Keratinocyte (primary cell): Measurements from ENCODE around the gene SENP1. TPM values are rescaled to one million over a fixed set of nuclear protein-coding genes. Genes with fewer than 3 reads are reported as not detected.

ENCODE experiments used
- DNase-seq: peaks from one replicate; pipeline ENCODE4 v3.0.0-alpha.2; 2011; ENCODE audit warnings: low read depth, missing footprints, low spot score
- FAIRE-seq: peaks from 2 replicates; lab custom pipeline; 2011; peaks lifted over from hg19 to GRCh38; lab: Jason Lieb, UNC
- H2AFZ ChIP-seq: 2 replicates; pipeline ENCODE4 v1.6.0; 2012; ENCODE audit warnings: low read length, control low read depth, inconsistent platforms; ENCODE audit not compliant: control insufficient read depth
- H3K27ac ChIP-seq: 2 replicates; pipeline ENCODE4 v1.5.1; 2011; ENCODE audit warnings: low read length; ENCODE audit not compliant: control insufficient read depth, insufficient read depth
- H3K27me3 ChIP-seq: 3 replicates; pipeline ENCODE4 v1.6.0; 2011; ENCODE audit warnings: low read length; ENCODE audit not compliant: control insufficient read depth, insufficient read depth; ENCODE audit errors: extremely low read depth
- H3K36me3 ChIP-seq, 2 experiments: 2 replicates in 1 of 2; 3 replicates in 1 of 2; pipeline ENCODE4 v1.5.1; 2011; ENCODE audit warnings: low read length in 2 of 2, mild to moderate bottlenecking in 1 of 2; ENCODE audit not compliant: control insufficient read depth in 2 of 2, insufficient read depth in 2 of 2; ENCODE audit errors: extremely low read depth in 1 of 2
- H3K4me1 ChIP-seq: 3 replicates; pipeline ENCODE4 v1.5.1; 2011; ENCODE audit warnings: low read length; ENCODE audit not compliant: control insufficient read depth, insufficient read depth; ENCODE audit errors: extremely low read depth
- H3K4me2 ChIP-seq: 3 replicates; pipeline ENCODE4 v1.6.0; 2011; ENCODE audit warnings: low read depth, low read length; ENCODE audit not compliant: control insufficient read depth, insufficient read depth; ENCODE audit errors: extremely low read depth
- H3K4me3 ChIP-seq, 3 experiments: fragments of 200-600 bp in 1 of 3; sonication (generic) in 1 of 3; 2 replicates in 2 of 3; 3 replicates in 1 of 3; pipeline ENCODE4 v1.5.1; 2011 to 2016; ENCODE audit warnings: low read length in 3 of 3, mild to moderate bottlenecking in 3 of 3, control low read depth in 2 of 3, inconsistent platforms in 1 of 3, low read depth in 1 of 3, mixed read lengths in 1 of 3, mixed run types in 1 of 3, moderate library complexity in 1 of 3; ENCODE audit not compliant: control insufficient read depth in 2 of 3, insufficient read depth in 2 of 3; ENCODE audit errors: extremely low read depth in 1 of 3
- H3K79me2 ChIP-seq: 2 replicates; pipeline ENCODE4 v1.6.0; 2012; ENCODE audit warnings: low read length; ENCODE audit not compliant: control insufficient read depth, insufficient read depth
- H3K9ac ChIP-seq: 3 replicates; pipeline ENCODE4 v1.6.0; 2011; ENCODE audit warnings: low read length; ENCODE audit not compliant: control insufficient read depth, insufficient read depth; ENCODE audit errors: extremely low read depth
- H3K9me1 ChIP-seq: 3 replicates; pipeline ENCODE4 v1.6.0; 2011; ENCODE audit warnings: low read length; ENCODE audit not compliant: control insufficient read depth, insufficient read depth; ENCODE audit errors: extremely low read depth
- H3K9me3 ChIP-seq: 2 replicates; pipeline ENCODE4 v1.5.1; 2012; ENCODE audit warnings: low read depth, low read length; ENCODE audit not compliant: control insufficient read depth
- H4K20me1 ChIP-seq: 3 replicates; pipeline ENCODE4 v1.6.0; 2011; ENCODE audit warnings: low read length; ENCODE audit not compliant: control insufficient read depth, insufficient read depth; ENCODE audit errors: extremely low read depth
- EZH2 ChIP-seq: IDR thresholded peaks from one replicate; pipeline ENCODE4 v1.6.1; 2012; ENCODE audit warnings: inconsistent platforms, mild to moderate bottlenecking, low read length, moderate library complexity
- dilution Hi-C: fragments of 300-500 bp; cut with MboI; formaldehyde crosslinking; loops from one replicate; pipeline ENCODE4 v1.7.0; 2020; ENCODE audit warnings: low sequenced_read_pairs; ENCODE audit not compliant: extremely low pct_ligation_motif_present
- polyA plus RNA-seq, 5 experiments: library from polyadenylated mRNA; depleted of rRNA in 3 of 5; stranded (reverse) in 3 of 5; stranded (forward) in 1 of 5; unstranded in 1 of 5; fragments of >200 nt; gene quantifications; 1 replicate in 1 of 5; 2 replicates in 3 of 5; 3 replicates in 1 of 5; pipeline versions ENCODE4 v1.2.1 to v1.2.3, GENCODE V29; 2011 to 2012; ENCODE audit warnings: missing spikeins in 2 of 5, low read depth in 1 of 5, low replicate concordance in 1 of 5
- TF ChIP-seq, protein P1 (sequence below), 3 experiments: IDR thresholded peaks in 1 of 3; conservative IDR thresholded peaks in 1 of 3; optimal IDR thresholded peaks in 1 of 3; 2 replicates in 2 of 3; 3 replicates in 1 of 3; pipeline versions ENCODE3 to v1.5.1; 2011; ENCODE audit warnings: low read length in 3 of 3, mild to moderate bottlenecking in 3 of 3, moderate library complexity in 2 of 3, control low read depth in 1 of 3, inconsistent platforms in 1 of 3; ENCODE audit not compliant: insufficient read depth in 2 of 3; ENCODE audit errors: extremely low read depth in 1 of 3

Gene SENP1
- polyA plus RNA-seq, 1 donor (not counting 4 experiments of a cell fraction or from before 2014, with no cell fraction given), result 15.4 TPM

- Histone ChIP-seq H3K9me1 (no peaks in the 10 kb centered on the region), H2AFZ (no peak overlapping the region), H3K27me3 (no peaks in the 10 kb centered on the region), H3K79me2 (no peaks in the 10 kb centered on the region), H3K27ac (no peak overlapping the region), H3K4me1 (no peaks in the 10 kb centered on the region), H3K4me2 (no peak overlapping the region), H4K20me1 (no peaks in the 10 kb centered on the region), H3K9me3 (no peaks in the 10 kb centered on the region), H3K9ac (no peak overlapping the region), H3K36me3 (no peaks in the 10 kb centered on the region), H3K4me3 (no peak overlapping the region)
- DNase-seq, result no peak
- no peak for FAIRE-seq
- TF ChIP-seq EZH2, result no peak
- TF ChIP-seq, protein P1, sequence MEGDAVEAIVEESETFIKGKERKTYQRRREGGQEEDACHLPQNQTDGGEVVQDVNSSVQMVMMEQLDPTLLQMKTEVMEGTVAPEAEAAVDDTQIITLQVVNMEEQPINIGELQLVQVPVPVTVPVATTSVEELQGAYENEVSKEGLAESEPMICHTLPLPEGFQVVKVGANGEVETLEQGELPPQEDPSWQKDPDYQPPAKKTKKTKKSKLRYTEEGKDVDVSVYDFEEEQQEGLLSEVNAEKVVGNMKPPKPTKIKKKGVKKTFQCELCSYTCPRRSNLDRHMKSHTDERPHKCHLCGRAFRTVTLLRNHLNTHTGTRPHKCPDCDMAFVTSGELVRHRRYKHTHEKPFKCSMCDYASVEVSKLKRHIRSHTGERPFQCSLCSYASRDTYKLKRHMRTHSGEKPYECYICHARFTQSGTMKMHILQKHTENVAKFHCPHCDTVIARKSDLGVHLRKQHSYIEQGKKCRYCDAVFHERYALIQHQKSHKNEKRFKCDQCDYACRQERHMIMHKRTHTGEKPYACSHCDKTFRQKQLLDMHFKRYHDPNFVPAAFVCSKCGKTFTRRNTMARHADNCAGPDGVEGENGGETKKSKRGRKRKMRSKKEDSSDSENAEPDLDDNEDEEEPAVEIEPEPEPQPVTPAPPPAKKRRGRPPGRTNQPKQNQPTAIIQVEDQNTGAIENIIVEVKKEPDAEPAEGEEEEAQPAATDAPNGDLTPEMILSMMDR (optimal IDR thresholded peaks at IDR 0.05 in 1 of 3, IDR thresholded peaks at IDR 0.05 in 1 of 3, conservative IDR thresholded peaks at IDR 0.05 in 1 of 3; ENCODE audit: extremely low read depth in 1 of 3, insufficient read depth in 2 of 3, low read length in 3 of 3), result no peak
- dilution Hi-C loops, result no loop called here
Observed at GRCh38 chr12:48037267-48037915, 68.5 kb downstream of the SENP1 start.

DNA sequence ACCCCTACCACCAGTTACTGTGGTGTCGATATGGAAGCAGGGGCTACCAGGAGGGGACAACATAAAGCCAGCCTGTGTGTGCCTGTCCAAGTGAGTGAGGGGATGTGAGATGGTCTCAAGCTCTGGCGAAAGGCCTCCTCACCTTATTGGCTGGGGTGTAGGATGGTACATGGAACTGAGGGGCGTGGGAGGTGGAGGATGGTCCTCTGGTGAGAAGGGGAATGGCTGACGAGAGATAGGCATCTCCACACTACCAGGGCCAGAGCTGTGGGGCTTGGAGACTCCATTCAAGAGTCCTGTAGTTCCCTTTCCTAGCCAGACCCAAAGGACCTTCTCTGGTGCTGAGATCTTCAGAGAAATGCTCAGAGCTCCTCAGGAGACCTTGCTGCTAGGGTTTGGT lies 69.1 kb downstream of the SENP1 start:
- H3K27ac ChIP-seq, result no peak overlapping the region
- no peaks in the 10 kb centered on the region for H3K9me3 ChIP-seq
- H3K79me2 ChIP-seq, result no peaks in the 10 kb centered on the region
- no peaks in the 10 kb centered on the region for H3K36me3 ChIP-seq
- no peaks in the 10 kb centered on the region for H3K27me3 ChIP-seq
- FAIRE-seq, result no peak
- no peaks in the 10 kb centered on the region for H3K9me1 ChIP-seq
- dilution Hi-C loops, result no loop called here
- H3K4me3 ChIP-seq, result no peak overlapping the region
- H2AFZ ChIP-seq, result no peak overlapping the region
- no peaks in the 10 kb centered on the region for H3K4me1 ChIP-seq
- no peak overlapping the region for H3K4me2 ChIP-seq
- TF ChIP-seq, protein P1 (optimal IDR thresholded peaks at IDR 0.05 in 1 of 3, IDR thresholded peaks at IDR 0.05 in 1 of 3, conservative IDR thresholded peaks at IDR 0.05 in 1 of 3; ENCODE audit: extremely low read depth in 1 of 3, insufficient read depth in 2 of 3, low read length in 3 of 3), result no peak
- no peak for TF ChIP-seq EZH2
- H4K20me1 ChIP-seq, result no peaks in the 10 kb centered on the region
- DNase-seq, result no peak
- H3K9ac ChIP-seq, result no peak overlapping the region
